ENCODE data around the gene XPA.

The XPA gene

GRCh38 chr9:97711223-97711626 lies 14.1 kb upstream of the XPA start:
- DNase-seq (ENCODE audit: low spot score) (no peak), ATAC-seq (ENCODE audit: low read depth) (no peak)
- no peaks in the 10 kb centered on the region for H3K9me3 ChIP-seq (ENCODE audit: severe bottlenecking)
- no peaks in the 10 kb centered on the region for H3K27me3 ChIP-seq (ENCODE audit: insufficient read depth, poor library complexity, severe bottlenecking)
- H3K36me3 ChIP-seq (ENCODE audit: low read depth), result no peaks in the 10 kb centered on the region
- H3K4me1 ChIP-seq (ENCODE audit: insufficient read depth, poor library complexity, severe bottlenecking), result peaks cover 18% of the 10 kb centered on the region
- TF ChIP-seq CTCF (IDR thresholded peaks at IDR 0.05; ENCODE audit: poor library complexity, severe bottlenecking), result no peak
- H3K4me3 ChIP-seq (ENCODE audit: severe bottlenecking), result no peak overlapping the region
- H3K27ac ChIP-seq (ENCODE audit: poor library complexity, severe bottlenecking), result no peak overlapping the region

- TF ChIP-seq CTCF (IDR thresholded peaks at IDR 0.05; ENCODE audit: poor library complexity, severe bottlenecking), result peak; percentile 87
- Histone ChIP-seq H3K4me1 (ENCODE audit: insufficient read depth, poor library complexity, severe bottlenecking) (peaks cover 18% of the 10 kb centered on the region), H3K27me3 (ENCODE audit: insufficient read depth, poor library complexity, severe bottlenecking) (no peaks in the 10 kb centered on the region), H3K4me3 (ENCODE audit: severe bottlenecking) (no peak overlapping the region), H3K9me3 (ENCODE audit: severe bottlenecking) (no peaks in the 10 kb centered on the region), H3K27ac (ENCODE audit: poor library complexity, severe bottlenecking) (no peak overlapping the region), H3K36me3 (ENCODE audit: low read depth) (no peaks in the 10 kb centered on the region)
- ATAC-seq (ENCODE audit: low read depth) (peak; percentile 72), DNase-seq (ENCODE audit: low spot score) (no peak)
These were observed 13.4 kb upstream of the XPA start for GRCh38 chr9:97710356-97711222.

GRCh38 chr9:97706246-97706645 lies 9.1 kb upstream of the XPA start:
- Histone ChIP-seq H3K27me3 (ENCODE audit: insufficient read depth, poor library complexity, severe bottlenecking) (no peaks in the 10 kb centered on the region), H3K36me3 (ENCODE audit: low read depth) (no peaks in the 10 kb centered on the region), H3K27ac (ENCODE audit: poor library complexity, severe bottlenecking) (no peak overlapping the region), H3K9me3 (ENCODE audit: severe bottlenecking) (no peaks in the 10 kb centered on the region), H3K4me3 (ENCODE audit: severe bottlenecking) (no peak overlapping the region), H3K4me1 (ENCODE audit: insufficient read depth, poor library complexity, severe bottlenecking) (peaks cover 16% of the 10 kb centered on the region)
- ATAC-seq (ENCODE audit: low read depth), result no peak
- no peak for DNase-seq (ENCODE audit: low spot score)
- no peak for TF ChIP-seq CTCF (IDR thresholded peaks at IDR 0.05; ENCODE audit: poor library complexity, severe bottlenecking)

GRCh38 chr9:97705354-97705950 lies 8.3 kb upstream of the XPA start:
- DNase-seq (ENCODE audit: low spot score) (no peak), ATAC-seq (ENCODE audit: low read depth) (no peak)
- Histone ChIP-seq H3K9me3 (ENCODE audit: severe bottlenecking) (no peaks in the 10 kb centered on the region), H3K4me3 (ENCODE audit: severe bottlenecking) (no peak overlapping the region), H3K27me3 (ENCODE audit: insufficient read depth, poor library complexity, severe bottlenecking) (no peaks in the 10 kb centered on the region), H3K36me3 (ENCODE audit: low read depth) (no peaks in the 10 kb centered on the region), H3K4me1 (ENCODE audit: insufficient read depth, poor library complexity, severe bottlenecking) (peaks cover 16% of the 10 kb centered on the region), H3K27ac (ENCODE audit: poor library complexity, severe bottlenecking) (no peak overlapping the region)
- TF ChIP-seq CTCF (IDR thresholded peaks at IDR 0.05; ENCODE audit: poor library complexity, severe bottlenecking), result no peak

- Histone ChIP-seq H3K36me3 (ENCODE audit: low read depth) (no peaks in the 10 kb centered on the region), H3K27me3 (ENCODE audit: insufficient read depth, poor library complexity, severe bottlenecking) (no peaks in the 10 kb centered on the region), H3K27ac (ENCODE audit: poor library complexity, severe bottlenecking) (peak overlapping the region; percentile 65), H3K4me1 (ENCODE audit: insufficient read depth, poor library complexity, severe bottlenecking) (peaks cover 16% of the 10 kb centered on the region), H3K9me3 (ENCODE audit: severe bottlenecking) (no peaks in the 10 kb centered on the region), H3K4me3 (ENCODE audit: severe bottlenecking) (no peak overlapping the region)
- DNase-seq (ENCODE audit: low spot score) (no peak), ATAC-seq (ENCODE audit: low read depth) (no peak)
- TF ChIP-seq CTCF (IDR thresholded peaks at IDR 0.05; ENCODE audit: poor library complexity, severe bottlenecking), result no peak
These were observed 7.7 kb upstream of the XPA start for GRCh38 chr9:97704851-97705250.

All from RWPE2 (cell line).